ENCODE data around the gene TCF7L2.

DNA sequence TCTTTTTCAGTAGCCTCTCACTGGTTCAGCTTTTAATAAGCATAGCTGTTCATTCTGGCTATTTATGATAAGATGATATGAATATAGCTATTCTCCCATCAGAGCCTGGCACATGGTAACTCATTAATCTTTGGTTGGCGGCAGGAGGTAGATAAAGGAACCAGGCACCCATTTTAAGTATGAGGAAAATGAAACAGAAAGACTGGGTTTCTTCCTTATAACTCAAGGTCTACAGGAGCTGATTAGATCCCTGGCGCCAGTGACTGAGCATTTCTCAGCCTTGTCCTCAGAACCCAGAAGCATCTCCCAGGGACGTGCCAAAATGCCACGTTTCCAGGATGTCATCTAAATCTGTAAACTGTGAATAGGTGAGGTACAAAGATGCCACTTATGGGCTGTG lies 141.9 kb downstream of the TCF7L2 start:
- TF ChIP-seq, protein P1, sequence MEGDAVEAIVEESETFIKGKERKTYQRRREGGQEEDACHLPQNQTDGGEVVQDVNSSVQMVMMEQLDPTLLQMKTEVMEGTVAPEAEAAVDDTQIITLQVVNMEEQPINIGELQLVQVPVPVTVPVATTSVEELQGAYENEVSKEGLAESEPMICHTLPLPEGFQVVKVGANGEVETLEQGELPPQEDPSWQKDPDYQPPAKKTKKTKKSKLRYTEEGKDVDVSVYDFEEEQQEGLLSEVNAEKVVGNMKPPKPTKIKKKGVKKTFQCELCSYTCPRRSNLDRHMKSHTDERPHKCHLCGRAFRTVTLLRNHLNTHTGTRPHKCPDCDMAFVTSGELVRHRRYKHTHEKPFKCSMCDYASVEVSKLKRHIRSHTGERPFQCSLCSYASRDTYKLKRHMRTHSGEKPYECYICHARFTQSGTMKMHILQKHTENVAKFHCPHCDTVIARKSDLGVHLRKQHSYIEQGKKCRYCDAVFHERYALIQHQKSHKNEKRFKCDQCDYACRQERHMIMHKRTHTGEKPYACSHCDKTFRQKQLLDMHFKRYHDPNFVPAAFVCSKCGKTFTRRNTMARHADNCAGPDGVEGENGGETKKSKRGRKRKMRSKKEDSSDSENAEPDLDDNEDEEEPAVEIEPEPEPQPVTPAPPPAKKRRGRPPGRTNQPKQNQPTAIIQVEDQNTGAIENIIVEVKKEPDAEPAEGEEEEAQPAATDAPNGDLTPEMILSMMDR (IDR thresholded peaks at IDR 0.05), result no peak
- TF ChIP-seq POLR2A (IDR thresholded peaks at IDR 0.05), result no peak
